Vagina (tissue), 2 donors: Measurements from ENCODE around the gene MRTFB.

Experiments used
- CTCF ChIP-seq, 3 experiments: fragments of 450-650 bp in 2 of 3; fragments of 200-600 bp in 1 of 3; sonication (generic) in 1 of 3; IDR thresholded peaks; one replicate each; pipeline ENCODE4 v1.5.1; 2017 to 2019; ENCODE audit warnings: antibody characterized with exemption in 3 of 3, mild to moderate bottlenecking in 2 of 3, moderate library complexity in 2 of 3
- POLR2AphosphoS5 ChIP-seq, 2 donors: sonication (generic); formaldehyde crosslinking; IDR thresholded peaks; one replicate each; pipeline ENCODE4 v1.9.0; 2017; ENCODE audit warnings: antibody characterized with exemption in 2 of 2, mild to moderate bottlenecking in 2 of 2, low read depth in 1 of 2; ENCODE audit not compliant: insufficient read depth in 1 of 2

GRCh38 chr16:14306485-14307058, 235.5 kb downstream of the MRTFB start:
- no peak for TF ChIP-seq CTCF (IDR thresholded peaks at IDR 0.05)
- TF ChIP-seq POLR2AphosphoS5 (IDR thresholded peaks at IDR 0.05; ENCODE audit: insufficient read depth in 1 of 2, low read depth in 1 of 2): no peak
